ENCODE results near the gene TFEC.
A peak's percentile ranks its signal among the peaks of the same experiment; 100 is the strongest.
"Not testable (repeated sequence)": the region's sequence is repeated elsewhere in the genome, so short reads cannot be mapped to it uniquely, and the experiment has no call there.

TFEC gene

DNA sequence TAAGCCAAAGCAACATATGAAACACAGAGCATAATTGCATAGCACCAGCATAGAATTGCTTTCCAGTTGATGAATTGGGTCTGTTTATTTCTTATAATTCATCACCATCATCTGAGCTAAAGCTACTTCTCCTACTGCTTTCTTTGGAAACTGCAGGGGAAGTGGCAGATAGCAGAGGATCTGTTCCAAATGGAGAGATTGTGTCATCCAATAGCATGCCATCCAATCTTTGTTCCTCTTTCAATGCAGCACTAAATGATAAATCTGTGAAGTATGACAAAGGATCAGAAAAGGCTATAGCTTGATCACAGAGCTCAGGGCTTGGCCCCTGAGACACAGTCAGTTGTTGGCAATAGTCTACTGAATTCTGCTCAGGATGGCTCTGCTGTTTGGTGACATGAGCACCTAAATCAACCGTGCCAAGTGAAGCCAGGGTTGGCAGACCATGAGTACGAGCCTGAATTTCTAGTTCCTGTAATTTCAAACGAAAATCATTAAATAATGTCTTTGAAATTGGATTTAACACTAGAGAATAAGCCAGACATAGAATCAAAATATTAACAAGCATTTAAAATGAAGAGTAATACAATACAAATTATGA, 90.0 kb downstream of the TFEC start:
- TF ChIP-seq JUND (IDR thresholded peaks at IDR 0.05; ENCODE audit: low read depth), result no peak
- in situ Hi-C loops (cut with HindIII; ENCODE audit: low pct_unique_long_range_greater_than_20kb, low sequenced_read_pairs), result no loop called here
- DNase-seq (ENCODE audit: low read depth in 1 of 2, low spot score in 1 of 2), result no peak

DNA sequence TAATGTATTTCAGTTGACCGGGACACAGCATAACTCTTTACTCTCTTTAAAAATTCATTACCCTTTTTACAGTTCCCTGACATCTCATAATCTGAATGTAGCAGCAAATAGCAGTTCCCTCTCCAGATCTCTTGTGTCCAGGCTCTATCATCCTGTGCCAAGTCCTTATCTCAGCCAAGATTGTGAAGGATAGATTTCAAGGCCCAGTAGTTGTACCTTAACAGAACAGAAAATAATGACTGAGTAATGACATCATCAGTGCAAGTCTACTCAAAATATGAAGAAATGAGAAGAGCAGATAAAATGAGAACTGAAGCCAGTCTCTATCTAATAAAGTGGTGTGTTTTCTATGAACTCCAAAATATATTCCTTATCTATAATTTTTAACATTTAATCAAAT, 92.6 kb downstream of the TFEC start:
- no peak for TF ChIP-seq JUND (IDR thresholded peaks at IDR 0.05; ENCODE audit: low read depth)
- no peak for DNase-seq (ENCODE audit: low read depth in 1 of 2, low spot score in 1 of 2)
- in situ Hi-C loops (cut with HindIII; ENCODE audit: low pct_unique_long_range_greater_than_20kb, low sequenced_read_pairs), result no loop called here

DNA sequence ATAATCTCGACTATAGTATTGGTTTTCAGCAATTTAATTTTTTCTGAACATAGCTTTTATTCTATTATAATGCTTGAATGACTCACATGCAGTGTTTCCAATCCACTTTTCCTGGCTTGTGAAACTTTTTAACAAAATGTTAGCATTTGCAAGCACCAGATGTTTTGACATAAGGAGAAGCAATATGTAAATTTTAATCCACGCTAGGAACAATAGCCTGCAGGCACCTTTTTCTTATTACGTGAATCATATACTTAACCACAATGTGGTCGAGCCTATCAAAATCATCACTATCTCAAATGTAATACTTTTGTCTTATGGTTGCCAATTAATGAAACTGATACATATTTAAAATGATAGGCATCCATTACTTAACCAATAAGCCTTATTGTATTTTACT, 97.1 kb downstream of the TFEC start:
- no peak for DNase-seq (ENCODE audit: low read depth in 1 of 2, low spot score in 1 of 2)
- in situ Hi-C loops (cut with HindIII; ENCODE audit: low pct_unique_long_range_greater_than_20kb, low sequenced_read_pairs), result no loop called here
- TF ChIP-seq JUND (IDR thresholded peaks at IDR 0.05; ENCODE audit: low read depth), result no peak

DNA sequence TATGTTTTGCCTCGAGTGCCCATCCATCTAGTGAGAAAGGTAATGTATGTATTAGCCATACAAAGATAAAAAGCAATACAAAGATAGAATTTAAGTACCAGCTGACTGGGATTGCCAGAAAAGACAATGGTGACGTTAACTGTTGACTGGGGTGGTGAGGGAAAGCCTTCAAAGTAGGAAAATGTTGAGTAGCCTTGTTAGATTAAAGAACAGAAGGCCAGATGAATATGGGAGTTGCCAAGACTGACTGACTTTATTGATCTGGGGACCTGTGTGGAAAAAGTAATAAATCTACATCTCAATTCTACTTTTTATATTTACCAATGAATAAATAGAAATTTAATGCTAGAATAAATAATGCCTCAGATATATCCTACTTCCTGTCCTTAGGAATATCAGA, 97.7 kb downstream of the TFEC start:
- in situ Hi-C loops (cut with HindIII; ENCODE audit: low pct_unique_long_range_greater_than_20kb, low sequenced_read_pairs), result no loop called here
- no peak for TF ChIP-seq JUND (IDR thresholded peaks at IDR 0.05; ENCODE audit: low read depth)
- no peak for DNase-seq (ENCODE audit: low read depth in 1 of 2, low spot score in 1 of 2)

DNA sequence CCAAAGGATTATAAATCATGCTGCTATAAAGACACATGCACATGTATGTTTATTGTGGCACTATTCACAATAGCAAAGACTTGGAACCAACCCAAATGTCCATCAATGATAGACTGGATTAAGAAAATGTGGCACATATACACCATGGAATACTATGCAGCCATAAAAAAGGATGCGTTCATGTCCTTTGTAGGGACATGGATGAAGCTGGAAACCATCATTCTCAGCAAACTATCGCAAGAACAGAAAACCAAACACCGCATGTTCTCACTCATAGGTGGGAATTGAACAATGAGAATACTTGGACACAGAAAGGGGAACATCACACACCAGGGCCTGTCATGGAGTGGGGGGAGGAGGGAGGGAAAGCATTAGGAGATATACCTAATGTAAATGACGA, 100.4 kb downstream of the TFEC start:
- DNase-seq (ENCODE audit: low read depth in 1 of 2, low spot score in 1 of 2); in situ Hi-C loops (cut with HindIII; ENCODE audit: low pct_unique_long_range_greater_than_20kb, low sequenced_read_pairs): not testable (repeated sequence)

DNA sequence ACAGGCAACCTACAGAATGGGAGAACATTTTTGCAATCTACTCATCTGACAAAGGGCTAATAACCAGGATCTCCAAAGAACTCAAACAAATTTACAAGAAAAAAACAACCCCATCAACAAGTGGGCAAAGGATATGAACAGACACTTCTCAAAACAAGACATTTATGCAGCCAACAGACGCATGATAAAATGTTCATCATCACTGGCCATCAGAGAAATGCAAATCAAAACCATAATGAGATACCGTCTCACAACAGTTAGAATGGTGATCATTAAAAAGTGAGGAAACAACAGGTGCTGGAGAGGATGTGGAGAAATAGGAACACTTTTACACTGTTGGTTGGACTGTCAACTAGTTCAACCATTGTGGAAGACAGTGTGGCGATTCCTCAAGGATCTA, 100.8 kb downstream of the TFEC start:
- DNase-seq (ENCODE audit: low read depth in 1 of 2, low spot score in 1 of 2); in situ Hi-C loops (cut with HindIII; ENCODE audit: low pct_unique_long_range_greater_than_20kb, low sequenced_read_pairs): not testable (repeated sequence)

DNA sequence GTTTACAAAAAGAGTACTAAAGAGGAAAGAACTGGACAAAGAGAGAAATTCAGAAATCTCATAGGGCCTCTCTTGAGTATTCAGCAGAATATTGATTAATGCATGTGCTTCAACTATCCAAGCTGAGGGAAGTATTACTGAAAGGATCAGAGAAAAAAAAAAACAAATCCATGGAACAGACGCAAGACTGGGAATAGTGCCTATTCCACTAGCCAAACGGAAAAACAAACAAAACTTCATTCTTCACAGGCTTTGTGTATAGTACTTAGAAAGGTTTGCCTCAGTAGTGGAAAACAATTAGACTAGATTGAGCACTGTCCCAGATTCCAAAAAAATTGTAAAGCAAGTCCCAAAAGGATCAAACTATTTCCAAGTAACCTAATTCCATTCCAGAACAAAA, 106.2 kb downstream of the TFEC start:
- in situ Hi-C loops (cut with HindIII; ENCODE audit: low pct_unique_long_range_greater_than_20kb, low sequenced_read_pairs), result no loop called here
- no peak for DNase-seq (ENCODE audit: low read depth in 1 of 2, low spot score in 1 of 2)
- TF ChIP-seq JUND (IDR thresholded peaks at IDR 0.05; ENCODE audit: low read depth), result no peak

DNA sequence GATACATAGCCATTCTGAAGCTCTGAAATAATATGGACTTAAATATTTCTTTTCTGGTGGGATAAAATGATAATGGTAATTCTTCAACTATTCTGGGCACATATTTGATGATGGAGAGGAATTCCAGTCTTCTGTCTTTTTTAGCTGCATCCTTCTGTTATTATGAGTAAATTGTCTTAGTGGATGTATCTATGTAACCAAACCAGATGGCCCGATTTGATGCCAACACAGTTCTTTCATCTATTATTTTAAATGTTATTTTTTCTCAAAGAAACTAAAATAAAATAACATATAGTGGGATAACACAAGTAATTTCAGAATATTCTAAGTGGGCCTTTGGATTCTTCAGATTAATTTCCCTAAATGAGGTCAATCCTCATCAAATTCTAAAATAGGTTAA, 110.2 kb downstream of the TFEC start:
- no peak for DNase-seq (ENCODE audit: low read depth in 1 of 2, low spot score in 1 of 2)
- TF ChIP-seq JUND (IDR thresholded peaks at IDR 0.05; ENCODE audit: low read depth), result no peak
- in situ Hi-C loops (cut with HindIII; ENCODE audit: low pct_unique_long_range_greater_than_20kb, low sequenced_read_pairs), result no loop called here

DNA sequence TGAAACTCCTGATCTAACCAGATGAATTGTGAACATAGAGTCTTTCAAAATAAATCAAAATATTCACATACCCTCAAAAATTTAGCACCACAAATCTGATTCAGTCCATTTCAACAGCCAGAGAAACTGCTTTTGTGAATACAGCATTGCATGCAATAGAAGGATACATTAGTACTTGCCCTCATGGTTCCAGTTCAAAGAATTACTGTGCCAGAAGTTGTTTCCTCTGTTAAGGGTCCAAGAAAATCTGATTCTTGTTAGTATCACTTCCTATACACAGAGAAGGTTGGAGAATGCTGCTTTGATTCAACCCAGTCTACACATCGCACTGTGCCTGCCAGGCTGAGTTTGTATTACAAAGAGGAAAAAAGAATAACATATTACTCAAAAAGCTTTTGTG, 115.6 kb downstream of the TFEC start:
- no peak for TF ChIP-seq JUND (IDR thresholded peaks at IDR 0.05; ENCODE audit: low read depth)
- in situ Hi-C loops (cut with HindIII; ENCODE audit: low pct_unique_long_range_greater_than_20kb, low sequenced_read_pairs), result no loop called here
- DNase-seq (ENCODE audit: low read depth in 1 of 2, low spot score in 1 of 2), result no peak

DNA sequence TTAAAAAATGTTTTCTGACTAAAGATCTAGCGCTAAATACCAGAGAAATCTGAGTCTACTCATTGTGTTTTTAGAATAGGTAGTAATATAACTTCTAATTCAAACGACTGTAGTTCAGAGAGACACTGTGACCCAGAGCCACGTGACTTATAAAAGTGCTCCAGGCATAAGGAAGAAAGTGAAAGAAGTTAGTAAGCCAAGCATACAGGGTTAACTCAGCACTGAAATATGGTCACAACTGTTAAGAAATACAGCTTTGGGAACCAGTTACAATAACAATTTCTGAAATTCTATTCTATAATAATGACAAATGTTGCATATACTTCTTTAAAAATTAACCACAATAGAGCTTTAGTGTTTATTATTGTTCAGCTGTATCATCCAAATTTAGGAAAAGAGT, 119.1 kb downstream of the TFEC start:
- in situ Hi-C loops (cut with HindIII; ENCODE audit: low pct_unique_long_range_greater_than_20kb, low sequenced_read_pairs), result no loop called here
- DNase-seq (ENCODE audit: low read depth in 1 of 2, low spot score in 1 of 2), result no peak
- no peak for TF ChIP-seq JUND (IDR thresholded peaks at IDR 0.05; ENCODE audit: low read depth)

DNA sequence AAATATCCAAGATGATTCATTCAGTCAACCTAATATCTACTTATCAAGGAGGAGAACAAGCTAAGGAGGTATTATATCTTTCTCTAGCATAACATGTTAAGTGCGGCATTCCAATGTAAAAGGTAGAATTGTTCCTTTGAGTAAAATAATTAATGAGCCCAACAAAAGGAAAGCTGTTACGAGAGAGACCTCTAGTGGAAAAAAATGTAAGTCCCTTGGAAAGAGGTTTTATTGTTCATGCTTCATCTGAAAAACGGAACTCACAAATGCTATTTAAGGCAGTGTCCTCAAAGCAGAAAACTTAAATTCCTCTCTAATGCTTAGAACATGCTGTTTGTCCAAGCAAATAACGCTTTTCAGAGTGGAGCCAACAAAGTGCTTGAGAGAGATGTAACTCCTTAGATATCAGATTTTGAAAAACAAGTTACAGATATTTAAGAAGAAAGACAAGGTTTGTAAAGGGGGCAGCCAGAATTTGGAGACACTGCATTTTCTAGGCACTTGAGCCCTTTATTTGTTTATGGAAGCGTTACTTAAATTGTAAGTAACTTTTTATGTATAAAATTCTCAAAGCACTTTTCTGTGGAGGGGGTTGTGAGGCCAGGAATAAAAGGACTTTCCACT, 119.9 kb downstream of the TFEC start:
- in situ Hi-C loops (cut with HindIII; ENCODE audit: low pct_unique_long_range_greater_than_20kb, low sequenced_read_pairs), result no loop called here
- no peak for TF ChIP-seq JUND (IDR thresholded peaks at IDR 0.05; ENCODE audit: low read depth)
- DNase-seq (ENCODE audit: low read depth in 1 of 2, low spot score in 1 of 2), result peak in 1 of 2 experiments; percentile 60

DNA sequence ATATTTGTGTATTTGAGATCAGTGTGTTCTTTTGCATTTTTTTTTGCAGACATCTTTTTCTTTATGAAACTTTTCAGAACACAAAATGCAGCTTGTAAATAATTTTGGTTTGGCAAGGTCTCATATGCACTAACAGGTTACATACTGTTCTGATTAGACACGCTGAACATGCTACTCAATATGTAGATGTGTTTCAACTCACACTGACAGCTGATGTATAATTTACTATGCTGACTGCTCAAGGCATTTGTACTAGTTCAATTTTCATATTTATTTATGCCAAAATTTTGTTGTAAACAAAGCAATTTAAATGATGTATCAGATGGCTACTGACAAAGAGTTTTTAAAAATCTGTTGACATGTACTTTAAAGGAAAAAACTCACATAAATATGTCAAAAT, 123.8 kb downstream of the TFEC start:
- no peak for TF ChIP-seq JUND (IDR thresholded peaks at IDR 0.05; ENCODE audit: low read depth)
- in situ Hi-C loops (cut with HindIII; ENCODE audit: low pct_unique_long_range_greater_than_20kb, low sequenced_read_pairs), result no loop called here
- no peak for DNase-seq (ENCODE audit: low read depth in 1 of 2, low spot score in 1 of 2)

DNA sequence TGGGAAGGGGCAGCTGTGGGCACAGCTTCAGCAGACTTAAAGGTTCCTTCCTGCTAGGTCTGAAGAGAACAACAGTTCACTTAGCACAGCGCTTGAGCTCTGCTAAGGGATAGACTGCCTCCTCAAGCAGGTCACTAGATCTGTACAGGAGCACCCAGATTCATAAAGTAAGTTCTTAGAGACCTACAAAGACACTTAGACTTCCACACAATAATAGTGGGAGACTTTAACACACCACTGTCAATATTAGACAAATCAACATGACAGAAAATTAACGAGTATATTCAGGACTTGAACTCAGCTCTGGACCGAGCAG, 140.9 kb downstream of the TFEC start:
- no peak for DNase-seq (ENCODE audit: low read depth in 1 of 2, low spot score in 1 of 2)

DNA sequence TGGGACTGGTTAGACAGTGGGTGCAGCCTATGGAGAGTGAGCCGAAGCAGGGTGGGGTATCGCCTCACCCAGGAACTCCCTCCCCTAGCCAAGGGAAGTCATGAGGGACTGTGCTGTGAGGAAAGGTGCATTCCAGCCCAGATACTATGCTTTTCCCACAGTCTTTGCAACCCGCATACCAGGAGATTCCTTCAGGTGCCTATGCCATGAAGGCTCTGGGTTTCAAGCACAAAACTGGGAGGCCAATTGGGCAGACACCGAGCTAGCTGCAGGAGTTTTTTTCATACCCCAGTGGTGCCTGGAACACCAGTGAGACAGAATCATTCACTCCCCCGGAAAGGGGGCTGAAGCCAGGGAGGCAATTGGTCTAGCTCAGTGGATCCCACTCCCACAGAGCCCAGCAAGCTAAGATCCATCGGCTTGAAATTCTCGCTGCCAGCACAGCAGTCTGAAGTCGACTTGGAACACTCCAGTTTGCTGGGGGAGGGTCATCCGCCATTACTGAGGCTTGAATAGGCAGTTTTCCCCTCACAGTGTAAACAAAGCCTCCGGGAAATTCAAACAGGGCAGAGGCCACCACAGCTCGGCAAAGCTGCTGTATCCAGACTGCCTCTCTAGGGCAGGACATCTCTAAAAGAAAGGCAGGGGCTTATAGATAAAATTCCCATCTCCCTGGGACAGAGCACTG, 141.4 kb downstream of the TFEC start:
- TF ChIP-seq JUND (IDR thresholded peaks at IDR 0.05; ENCODE audit: low read depth), result no peak
- DNase-seq (ENCODE audit: low read depth in 1 of 2, low spot score in 1 of 2), result no peak

More for the DNA sequence above, 140.9 kb downstream of the TFEC start:
- in situ Hi-C loops (cut with HindIII; ENCODE audit: low pct_unique_long_range_greater_than_20kb, low sequenced_read_pairs), result no loop called here
- TF ChIP-seq JUND (IDR thresholded peaks at IDR 0.05; ENCODE audit: low read depth), result no peak

More for the DNA sequence above, 141.4 kb downstream of the TFEC start:
- in situ Hi-C loops (cut with HindIII; ENCODE audit: low pct_unique_long_range_greater_than_20kb, low sequenced_read_pairs), result no loop called here

All from T47D (cell line).